HepG2 (cell line): ENCODE measurements around the gene GLIS2. TPM values are rescaled to one million over a fixed set of nuclear protein-coding genes. Genes with fewer than 3 reads are reported as not detected.
A peak's percentile ranks its signal among the peaks of the same experiment; 100 is the strongest.

Experiments
- CEBPB ChIP-seq: IDR thresholded peaks from 2 replicates; pipeline ENCODE4 v1.6.1; 2011; ENCODE audit warnings: low read depth, low read length, improper control_type of control experiment, borderline replicate concordance
- CEBPG ChIP-seq: IDR thresholded peaks from 2 replicates; pipeline ENCODE4 v1.6.1; 2016
- CHD2 ChIP-seq: IDR thresholded peaks from 2 replicates; pipeline ENCODE4 v1.6.1; 2011; ENCODE audit warnings: low read depth, low read length, improper control_type of control experiment
- DR1 ChIP-seq: sonication (generic); formaldehyde crosslinking; IDR thresholded peaks from 2 replicates; pipeline ENCODE4 v1.8.0; 2021; ENCODE audit warnings: mild to moderate bottlenecking, missing genetic modification reagents, inconsistent platforms
- GLI4 ChIP-seq: sonication (generic); formaldehyde crosslinking; IDR thresholded peaks from 2 replicates; pipeline ENCODE4 v1.5.1; 2020; ENCODE audit warnings: missing genetic modification reagents, mild to moderate bottlenecking, moderate library complexity, borderline replicate concordance
- NCOR1 ChIP-seq: fragments of 200-600 bp; sonication (generic); IDR thresholded peaks from 2 replicates; pipeline ENCODE4 v1.7.0; 2017; ENCODE audit warnings: antibody characterized with exemption, low read length, borderline replicate concordance
- POLR2G ChIP-seq: fragments of 200-400 bp; formaldehyde crosslinking; IDR thresholded peaks from 2 replicates; pipeline ENCODE4 v1.6.1; 2018; ENCODE audit warnings: mild to moderate bottlenecking, low read depth, low read length, moderate library complexity
- RAD21 ChIP-seq: fragments of 450-650 bp; formaldehyde crosslinking; IDR thresholded peaks from 2 replicates; pipeline ENCODE4 v1.5.0; 2020; ENCODE audit warnings: mild to moderate bottlenecking
- SATB2 ChIP-seq: sonication (generic); formaldehyde crosslinking; IDR thresholded peaks from 2 replicates; pipeline ENCODE4 v1.5.0; 2020; ENCODE audit warnings: missing genetic modification reagents
- SP1 ChIP-seq, 2 experiments: fragments of 450-650 bp in 1 of 2; sonication (generic) in 1 of 2; formaldehyde crosslinking in 1 of 2; IDR thresholded peaks; 2 replicates each; pipeline versions ENCODE4 v1.4.0 to v1.6.1; 2016 to 2020; ENCODE audit warnings: missing genetic modification reagents in 1 of 2
- TAF1 ChIP-seq: sonication (generic); formaldehyde crosslinking; IDR thresholded peaks from 2 replicates; pipeline ENCODE4 v1.4.0; 2020; ENCODE audit warnings: missing genetic modification reagents
- ZBTB7A ChIP-seq: sonication (generic); formaldehyde crosslinking; IDR thresholded peaks from 2 replicates; pipeline ENCODE4 v1.8.0; 2022; ENCODE audit warnings: mild to moderate bottlenecking, missing genetic modification reagents
- ZKSCAN1 ChIP-seq: fragments of 150-350 bp; IDR thresholded peaks from 2 replicates; pipeline ENCODE4 v1.6.1; 2014; ENCODE audit warnings: low read length
- ZNF121 ChIP-seq: sonication (generic); formaldehyde crosslinking; IDR thresholded peaks from 2 replicates; pipeline ENCODE4 v1.5.0; 2020; ENCODE audit warnings: mild to moderate bottlenecking, missing genetic modification reagents
- ZNF543 ChIP-seq: sonication (generic); formaldehyde crosslinking; IDR thresholded peaks from 2 replicates; pipeline ENCODE4 v1.4.0; 2020; ENCODE audit warnings: mild to moderate bottlenecking, missing genetic modification reagents
- ZNF572 ChIP-seq: sonication (generic); formaldehyde crosslinking; IDR thresholded peaks from 2 replicates; pipeline ENCODE4 v1.5.1; 2020; ENCODE audit warnings: mild to moderate bottlenecking, missing genetic modification reagents
- ZNF597 ChIP-seq: sonication (generic); formaldehyde crosslinking; IDR thresholded peaks from 2 replicates; pipeline ENCODE4 v1.5.0; 2020; ENCODE audit warnings: missing genetic modification reagents
- ZNF639 ChIP-seq: conservative IDR thresholded peaks from 2 replicates; pipeline ENCODE4 v1.6.1; 2018; ENCODE audit warnings: missing genetic modification reagents
- polyA plus RNA-seq, 8 experiments: library from polyadenylated mRNA; depleted of rRNA in 3 of 8; stranded (reverse) in 7 of 8; unstranded in 1 of 8; fragments of >200 nt; fragmentation: Illumina TruSeq in 4 of 8; extraction: Trizol in 4 of 8; gene quantifications; 2 replicates each; pipeline versions ENCODE4 v1.2.1 to v1.2.3, GENCODE V29; 2011 to 2016; ENCODE audit warnings: low read depth in 4 of 8, missing spikeins in 1 of 8, mixed read lengths in 1 of 8; ENCODE audit not compliant: insufficient read depth in 1 of 8
- total RNA-seq, 5 experiments: library from RNA; depleted of rRNA; stranded (reverse); fragments of >200 nt; fragmentation: Illumina TruSeq; extraction: Trizol; gene quantifications; 2 replicates each; pipeline ENCODE4 v1.2.3, GENCODE V29; 2016; ENCODE audit warnings: low read depth in 1 of 5
- TF ChIP-seq, protein P1 (sequence below): sonication (generic); formaldehyde crosslinking; IDR thresholded peaks from 2 replicates; pipeline ENCODE4 v1.4.0; 2020; ENCODE audit warnings: low read depth, missing genetic modification reagents
- TF ChIP-seq, protein P2 (sequence below): sonication (generic); IDR thresholded peaks from 2 replicates; pipeline ENCODE4 v1.6.1; 2016; ENCODE audit warnings: low read depth, borderline replicate concordance
- TF ChIP-seq, protein P3 (sequence below): sonication (generic); formaldehyde crosslinking; IDR thresholded peaks from 2 replicates; pipeline ENCODE4 v1.5.0; 2020; ENCODE audit warnings: missing genetic modification reagents

Gene GLIS2
- total and polyA plus RNA-seq, 2 of the 13 experiments (the other 11 are each of a cell fraction or from before 2014, with no cell fraction given), result 0.28 to 0.29 TPM

DNA sequence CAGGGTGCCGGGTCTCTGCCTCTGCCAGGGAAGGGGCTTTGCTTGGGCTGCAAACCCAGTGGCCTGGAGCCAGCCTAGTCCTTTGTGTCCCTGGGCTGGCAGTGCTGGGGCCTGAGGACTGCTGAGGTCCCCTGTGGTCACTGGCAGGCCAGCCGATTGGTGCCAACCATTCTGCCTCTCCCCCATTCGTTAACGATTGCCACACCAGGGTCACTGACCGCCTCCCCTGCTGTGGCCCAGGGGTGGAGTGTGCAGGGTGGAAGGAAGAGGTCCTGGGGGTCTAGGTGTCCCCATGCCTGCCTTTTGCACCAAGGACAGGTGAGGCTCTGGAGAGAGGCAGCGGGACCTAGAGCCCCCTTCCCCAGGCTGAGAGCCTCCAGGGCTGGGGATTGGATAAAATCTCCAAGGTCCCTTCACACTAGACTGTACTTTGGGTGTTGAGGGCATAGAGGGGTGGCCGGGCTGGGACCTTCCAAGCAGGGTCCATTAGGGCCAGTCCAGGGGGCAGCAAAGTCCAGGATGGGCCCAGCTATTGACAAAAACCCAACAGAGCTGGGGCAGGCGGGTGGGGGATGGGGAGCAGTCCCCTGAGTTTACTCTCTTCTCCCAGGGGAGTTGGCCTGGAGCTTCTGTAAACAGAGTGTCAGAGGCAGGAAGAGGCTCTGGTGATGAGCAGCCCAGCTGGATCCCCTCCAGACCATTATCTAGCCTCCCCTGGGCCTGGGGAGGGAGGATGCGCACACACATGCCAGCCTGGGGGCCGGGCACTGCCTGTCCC, 56.9 kb downstream of the GLIS2 start (continued):
- TF ChIP-seq, protein P1, sequence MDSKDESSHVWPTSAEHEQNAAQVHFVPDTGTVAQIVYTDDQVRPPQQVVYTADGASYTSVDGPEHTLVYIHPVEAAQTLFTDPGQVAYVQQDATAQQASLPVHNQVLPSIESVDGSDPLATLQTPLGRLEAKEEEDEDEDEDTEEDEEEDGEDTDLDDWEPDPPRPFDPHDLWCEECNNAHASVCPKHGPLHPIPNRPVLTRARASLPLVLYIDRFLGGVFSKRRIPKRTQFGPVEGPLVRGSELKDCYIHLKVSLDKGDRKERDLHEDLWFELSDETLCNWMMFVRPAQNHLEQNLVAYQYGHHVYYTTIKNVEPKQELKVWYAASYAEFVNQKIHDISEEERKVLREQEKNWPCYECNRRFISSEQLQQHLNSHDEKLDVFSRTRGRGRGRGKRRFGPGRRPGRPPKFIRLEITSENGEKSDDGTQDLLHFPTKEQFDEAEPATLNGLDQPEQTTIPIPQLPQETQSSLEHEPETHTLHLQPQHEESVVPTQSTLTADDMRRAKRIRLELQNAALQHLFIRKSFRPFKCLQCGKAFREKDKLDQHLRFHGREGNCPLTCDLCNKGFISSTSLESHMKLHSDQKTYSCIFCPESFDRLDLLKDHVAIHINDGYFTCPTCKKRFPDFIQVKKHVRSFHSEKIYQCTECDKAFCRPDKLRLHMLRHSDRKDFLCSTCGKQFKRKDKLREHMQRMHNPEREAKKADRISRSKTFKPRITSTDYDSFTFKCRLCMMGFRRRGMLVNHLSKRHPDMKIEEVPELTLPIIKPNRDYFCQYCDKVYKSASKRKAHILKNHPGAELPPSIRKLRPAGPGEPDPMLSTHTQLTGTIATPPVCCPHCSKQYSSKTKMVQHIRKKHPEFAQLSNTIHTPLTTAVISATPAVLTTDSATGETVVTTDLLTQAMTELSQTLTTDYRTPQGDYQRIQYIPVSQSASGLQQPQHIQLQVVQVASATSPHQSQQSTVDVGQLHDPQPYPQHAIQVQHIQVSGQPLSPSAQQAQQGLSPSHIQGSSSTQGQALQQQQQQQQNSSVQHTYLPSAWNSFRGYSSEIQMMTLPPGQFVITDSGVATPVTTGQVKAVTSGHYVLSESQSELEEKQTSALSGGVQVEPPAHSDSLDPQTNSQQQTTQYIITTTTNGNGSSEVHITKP, result peak; percentile 89
- TF ChIP-seq SP1 (IDR thresholded peaks at IDR 0.05) (no peak), SP1 (CRISPR knock-in tag; IDR thresholded peaks at IDR 0.05) (peak; percentile 18; the same call in 1 of the 2 replicates), ZNF572 (CRISPR knock-in tag) (0 out of 2 replicates have a peak, but pooled peaks have one; percentile 71), CEBPG (CRISPR knock-in tag) (peak; percentile 88), CHD2 (no peak), SATB2 (CRISPR knock-in tag) (no peak), ZKSCAN1 (0 out of 2 replicates have a peak, but pooled peaks have one; percentile 19), GLI4 (CRISPR knock-in tag) (peak; percentile 60; the same call in 1 of the 2 replicates), ZNF639 (CRISPR knock-in tag) (no peak), ZNF597 (CRISPR knock-in tag) (no peak), ZNF121 (CRISPR knock-in tag) (peak; percentile 81), RAD21 (0 out of 2 replicates have a peak, but pooled peaks have one; percentile 17), ZNF543 (peak; percentile 61; the same call in 1 of the 2 replicates), ZBTB7A (CRISPR knock-in tag) (peak; percentile 45), CEBPB (peak; percentile 92), TAF1 (peak; percentile 67), POLR2G (peak; percentile 70), NCOR1 (peak; percentile 89), DR1 (CRISPR knock-in tag) (peak; percentile 54; the same call in 1 of the 2 replicates)
- TF ChIP-seq, protein P2, sequence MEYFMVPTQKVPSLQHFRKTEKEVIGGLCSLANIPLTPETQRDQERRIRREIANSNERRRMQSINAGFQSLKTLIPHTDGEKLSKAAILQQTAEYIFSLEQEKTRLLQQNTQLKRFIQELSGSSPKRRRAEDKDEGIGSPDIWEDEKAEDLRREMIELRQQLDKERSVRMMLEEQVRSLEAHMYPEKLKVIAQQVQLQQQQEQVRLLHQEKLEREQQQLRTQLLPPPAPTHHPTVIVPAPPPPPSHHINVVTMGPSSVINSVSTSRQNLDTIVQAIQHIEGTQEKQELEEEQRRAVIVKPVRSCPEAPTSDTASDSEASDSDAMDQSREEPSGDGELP, result peak; percentile 87
- TF ChIP-seq, protein P3, sequence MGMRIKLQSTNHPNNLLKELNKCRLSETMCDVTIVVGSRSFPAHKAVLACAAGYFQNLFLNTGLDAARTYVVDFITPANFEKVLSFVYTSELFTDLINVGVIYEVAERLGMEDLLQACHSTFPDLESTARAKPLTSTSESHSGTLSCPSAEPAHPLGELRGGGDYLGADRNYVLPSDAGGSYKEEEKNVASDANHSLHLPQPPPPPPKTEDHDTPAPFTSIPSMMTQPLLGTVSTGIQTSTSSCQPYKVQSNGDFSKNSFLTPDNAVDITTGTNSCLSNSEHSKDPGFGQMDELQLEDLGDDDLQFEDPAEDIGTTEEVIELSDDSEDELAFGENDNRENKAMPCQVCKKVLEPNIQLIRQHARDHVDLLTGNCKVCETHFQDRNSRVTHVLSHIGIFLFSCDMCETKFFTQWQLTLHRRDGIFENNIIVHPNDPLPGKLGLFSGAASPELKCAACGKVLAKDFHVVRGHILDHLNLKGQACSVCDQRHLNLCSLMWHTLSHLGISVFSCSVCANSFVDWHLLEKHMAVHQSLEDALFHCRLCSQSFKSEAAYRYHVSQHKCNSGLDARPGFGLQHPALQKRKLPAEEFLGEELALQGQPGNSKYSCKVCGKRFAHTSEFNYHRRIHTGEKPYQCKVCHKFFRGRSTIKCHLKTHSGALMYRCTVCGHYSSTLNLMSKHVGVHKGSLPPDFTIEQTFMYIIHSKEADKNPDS (CRISPR knock-in tag), result 0 out of 2 replicates have a peak, but pooled peaks have one; percentile 52
